ENCODE data around the gene EPS8.
"Not testable (repeated sequence)": the region's sequence is repeated elsewhere in the genome, so short reads cannot be mapped to it uniquely, and the experiment has no call there.

The EPS8 gene

GRCh38 chr12:15752785-15753184 is 36.4 kb downstream of the EPS8 start:
- no peak for DNase-seq

- no peak for DNase-seq
These were observed 37.4 kb downstream of the EPS8 start for GRCh38 chr12:15751741-15752140.

GRCh38 chr12:15749937-15750336 is 39.3 kb downstream of the EPS8 start:
- DNase-seq, result no peak

- DNase-seq, result not testable (repeated sequence)
These were observed 47.3 kb downstream of the EPS8 start for GRCh38 chr12:15741870-15742269.

GRCh38 chr12:15741082-15741481 is 48.1 kb downstream of the EPS8 start:
- no peak for DNase-seq

- DNase-seq, result not testable (repeated sequence)
These were observed 48.8 kb downstream of the EPS8 start for GRCh38 chr12:15740389-15740788.

GRCh38 chr12:15738438-15739015 is 50.7 kb downstream of the EPS8 start:
- no peak for DNase-seq

GRCh38 chr12:15735837-15736615 is 53.2 kb downstream of the EPS8 start:
- no peak for DNase-seq

GRCh38 chr12:15733136-15733535 is 56.1 kb downstream of the EPS8 start:
- DNase-seq, result no peak

GRCh38 chr12:15732341-15733061 is 56.7 kb downstream of the EPS8 start:
- no peak for DNase-seq

GRCh38 chr12:15731940-15732339 is 57.2 kb downstream of the EPS8 start:
- no peak for DNase-seq

GRCh38 chr12:15729097-15729496 is 60.1 kb downstream of the EPS8 start:
- no peak for DNase-seq

- DNase-seq, result no peak
These were observed 61.0 kb downstream of the EPS8 start for GRCh38 chr12:15728118-15728598.

GRCh38 chr12:15726878-15727150 is 62.4 kb downstream of the EPS8 start:
- no peak for DNase-seq

GRCh38 chr12:15726027-15726877 is 62.9 kb downstream of the EPS8 start:
- DNase-seq, result no peak

GRCh38 chr12:15722951-15723350 is 66.2 kb downstream of the EPS8 start:
- no peak for DNase-seq

- DNase-seq, result no peak
These were observed 67.7 kb downstream of the EPS8 start for GRCh38 chr12:15721316-15722115.

- no peak for DNase-seq
These were observed 68.9 kb downstream of the EPS8 start for GRCh38 chr12:15720295-15720694.

GRCh38 chr12:15719230-15719629 is 70.0 kb downstream of the EPS8 start:
- no peak for DNase-seq

- no peak for DNase-seq
These were observed 71.1 kb downstream of the EPS8 start for GRCh38 chr12:15717940-15718567.

- DNase-seq, result no peak
These were observed 72.6 kb downstream of the EPS8 start for GRCh38 chr12:15716581-15716980.

GRCh38 chr12:15714256-15714655 is 74.9 kb downstream of the EPS8 start:
- DNase-seq, result no peak

All from activated T-cell treated with anti-CD3 and anti-CD28 coated beads for 4 hours (primary cell).